Caki2 (cell line): Measurements from ENCODE around the gene CEMP1. TPM values are rescaled to one million over a fixed set of nuclear protein-coding genes. Genes with fewer than 3 reads are reported as not detected.
A peak's percentile ranks its signal among the peaks of the same experiment; 100 is the strongest.

Source experiments
- DNase-seq: peaks from one replicate; pipeline ENCODE4 v3.0.0-alpha.2; 2015; ENCODE audit warnings: low read depth
- in situ Hi-C: cut with HindIII; loops from 2 replicates; pipeline ENCODE4 v1.10.0; 2016; ENCODE audit warnings: low sequenced_read_pairs, low pct_unique_long_range_greater_than_20kb, mixed read lengths
- total RNA-seq: library from RNA; depleted of rRNA; stranded (reverse); fragments of >200 nt; shearing (Covaris generic); gene quantifications from 2 replicates; pipeline ENCODE4 v1.2.3, GENCODE V29; 2014; ENCODE audit warnings: low replicate concordance

CEMP1 gene
- total RNA-seq, 1 experiment from 2014 or later: not detected

- no peak for DNase-seq
- in situ Hi-C loops: loop anchor here (25.0 kb wide), 1 partner anchor 476 kb away; the partner anchor contains the start of genes NHERF2, NTHL1 and TSC2
Observed at GRCh38 chr16:2512735-2513404, 18.3 kb downstream of the CEMP1 start.

DNA sequence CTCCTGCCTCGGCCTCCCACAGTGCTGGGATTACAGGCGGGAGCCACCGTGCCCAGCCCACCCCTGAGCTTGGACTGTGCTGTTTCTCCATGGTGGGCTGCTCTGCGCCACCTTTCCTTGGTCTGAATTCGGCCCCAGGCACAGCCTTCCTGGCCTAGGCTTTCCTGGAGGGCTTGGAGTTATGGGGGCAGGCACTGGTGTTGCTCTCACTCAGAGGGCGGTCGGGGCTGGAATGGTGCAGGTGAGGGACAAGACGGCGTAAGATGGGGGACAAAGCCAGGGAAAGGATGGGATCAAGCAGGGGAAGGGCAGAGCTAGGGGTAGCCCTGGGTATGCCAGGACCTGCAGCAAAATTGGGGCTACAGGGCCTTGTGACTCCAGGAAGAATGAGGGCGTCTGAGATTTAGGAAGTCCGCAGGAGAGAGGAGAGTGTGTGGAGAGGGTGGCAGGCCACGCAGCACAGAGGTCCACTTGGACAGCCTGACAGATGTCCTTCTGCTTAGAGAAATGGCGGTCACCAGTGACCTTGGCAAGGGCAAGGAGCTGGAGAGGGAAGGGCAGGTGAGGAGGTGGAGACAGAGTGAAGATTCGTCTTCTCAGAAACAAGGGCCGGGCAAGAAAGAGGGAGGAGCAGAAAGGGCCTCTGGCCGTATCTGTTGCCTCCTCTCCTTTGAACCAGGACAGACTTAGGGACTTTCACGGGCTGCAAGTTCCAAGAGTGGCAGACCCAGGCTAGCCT lies 19.0 kb downstream of the CEMP1 start:
- in situ Hi-C loops: loop anchor here (25.0 kb wide), 1 partner anchor 475 kb away; the partner anchor contains the start of genes NHERF2, NTHL1 and TSC2
- DNase-seq: no peak

- peak; percentile 85 for DNase-seq
- in situ Hi-C loops: loop anchor here (25.0 kb wide), 1 partner anchor 474 kb away; the partner anchor contains the start of genes NHERF2, NTHL1 and TSC2
Observed at GRCh38 chr16:2511128-2511800, 19.9 kb downstream of the CEMP1 start.

DNA sequence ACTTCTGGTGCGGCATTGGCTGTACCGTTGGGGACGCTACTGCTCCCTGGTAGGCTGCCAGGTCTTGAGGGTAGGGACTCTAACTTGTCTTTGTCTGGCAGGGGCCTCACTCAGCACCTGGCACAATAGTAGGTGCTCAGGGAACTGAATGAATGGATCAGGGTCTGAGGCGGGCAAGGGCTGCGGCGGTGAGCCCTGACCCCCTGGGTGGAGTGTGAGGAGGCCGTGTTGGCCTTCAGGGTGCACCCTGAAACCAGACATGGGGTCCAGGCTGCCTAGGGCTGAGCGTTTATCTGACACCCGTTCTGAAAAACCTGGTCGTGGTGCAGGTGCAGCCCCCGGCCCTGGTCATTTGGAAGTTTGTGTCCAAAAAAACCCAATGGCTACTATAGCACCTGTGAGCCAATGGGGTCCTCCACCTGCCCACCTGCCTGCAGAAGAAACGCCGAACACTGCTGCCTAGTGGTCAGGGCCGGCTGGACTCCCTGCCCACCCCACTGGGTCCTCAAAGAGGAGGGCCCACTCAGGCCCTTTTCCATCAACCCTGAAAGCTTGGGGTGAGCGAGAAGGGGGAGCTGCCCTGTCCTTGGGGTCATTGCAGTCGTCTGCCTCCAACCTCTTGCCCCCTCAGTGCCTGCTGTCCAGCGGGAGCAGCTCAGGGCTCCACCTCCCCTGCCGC lies 22.3 kb downstream of the CEMP1 start:
- in situ Hi-C loops: loop anchor here (25.0 kb wide), 1 partner anchor 472 kb away; the partner anchor contains the start of genes NHERF2, NTHL1 and TSC2

GRCh38 chr16:2507665-2508064 lies 23.5 kb downstream of the CEMP1 start:
- in situ Hi-C loops: loop anchor here (25.0 kb wide), 1 partner anchor 470 kb away; the partner anchor contains the start of genes NHERF2, NTHL1 and TSC2

More for the DNA sequence above, 22.3 kb downstream of the CEMP1 start:
- no peak for DNase-seq

DNA sequence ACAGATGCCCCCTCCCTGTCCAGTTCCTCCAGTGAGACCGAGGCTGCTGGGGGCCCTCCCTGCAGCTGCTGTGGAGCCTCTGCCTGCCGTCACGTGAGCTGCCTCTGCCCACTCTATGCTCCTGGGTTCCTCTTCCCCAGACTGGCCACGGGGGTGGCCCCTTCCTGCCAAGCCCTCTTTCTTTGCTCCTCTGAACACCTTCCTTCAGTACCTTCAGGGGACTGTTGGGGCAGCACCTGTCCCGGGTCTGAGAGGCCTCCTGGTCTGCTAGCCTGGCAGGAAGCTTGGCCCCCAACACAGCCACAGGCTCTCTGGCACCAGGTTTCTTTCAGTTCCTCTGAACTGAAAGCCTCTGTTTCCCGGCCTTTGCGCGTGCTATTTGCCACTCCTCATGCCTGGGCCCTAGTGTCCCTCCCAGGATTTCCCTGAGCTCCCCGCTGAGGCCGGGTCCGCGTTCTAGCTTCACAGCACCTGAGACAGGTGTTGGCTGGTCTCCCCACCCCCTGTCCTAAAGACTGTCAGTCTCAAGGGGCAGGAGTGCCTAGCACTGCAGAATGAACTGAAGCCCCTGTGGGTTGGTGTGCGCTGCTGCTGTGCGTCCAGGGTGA lies 24.1 kb downstream of the CEMP1 start:
- no peak for DNase-seq
- in situ Hi-C loops: loop anchor here (25.0 kb wide), 1 partner anchor 470 kb away; the partner anchor contains the start of genes NHERF2, NTHL1 and TSC2

More at GRCh38 chr16:2507665-2508064, 23.5 kb downstream of the CEMP1 start:
- no peak for DNase-seq

DNA sequence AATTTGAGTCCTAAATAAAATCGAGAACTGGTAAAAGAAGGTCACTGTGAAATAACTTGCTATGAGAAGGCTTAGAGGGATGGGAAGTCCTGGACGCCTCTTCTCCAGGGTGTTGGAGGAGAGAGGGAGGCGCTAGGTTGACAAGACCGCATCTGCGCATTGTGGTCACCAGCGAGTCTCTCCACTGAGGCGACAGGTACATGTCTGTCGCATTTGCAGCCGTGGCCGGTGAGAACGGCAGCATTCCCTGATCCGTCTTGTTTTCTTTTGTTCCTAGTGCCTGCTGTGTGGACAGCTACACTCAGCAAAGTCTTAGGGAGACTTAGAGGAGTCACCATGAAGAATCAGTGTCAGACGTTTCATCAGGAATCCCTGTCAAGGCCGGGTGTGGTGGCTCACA lies 25.5 kb downstream of the CEMP1 start:
- no peak for DNase-seq
- in situ Hi-C loops: loop anchor here (25.0 kb wide), 1 partner anchor 468 kb away; the partner anchor contains the start of genes NHERF2, NTHL1 and TSC2

DNA sequence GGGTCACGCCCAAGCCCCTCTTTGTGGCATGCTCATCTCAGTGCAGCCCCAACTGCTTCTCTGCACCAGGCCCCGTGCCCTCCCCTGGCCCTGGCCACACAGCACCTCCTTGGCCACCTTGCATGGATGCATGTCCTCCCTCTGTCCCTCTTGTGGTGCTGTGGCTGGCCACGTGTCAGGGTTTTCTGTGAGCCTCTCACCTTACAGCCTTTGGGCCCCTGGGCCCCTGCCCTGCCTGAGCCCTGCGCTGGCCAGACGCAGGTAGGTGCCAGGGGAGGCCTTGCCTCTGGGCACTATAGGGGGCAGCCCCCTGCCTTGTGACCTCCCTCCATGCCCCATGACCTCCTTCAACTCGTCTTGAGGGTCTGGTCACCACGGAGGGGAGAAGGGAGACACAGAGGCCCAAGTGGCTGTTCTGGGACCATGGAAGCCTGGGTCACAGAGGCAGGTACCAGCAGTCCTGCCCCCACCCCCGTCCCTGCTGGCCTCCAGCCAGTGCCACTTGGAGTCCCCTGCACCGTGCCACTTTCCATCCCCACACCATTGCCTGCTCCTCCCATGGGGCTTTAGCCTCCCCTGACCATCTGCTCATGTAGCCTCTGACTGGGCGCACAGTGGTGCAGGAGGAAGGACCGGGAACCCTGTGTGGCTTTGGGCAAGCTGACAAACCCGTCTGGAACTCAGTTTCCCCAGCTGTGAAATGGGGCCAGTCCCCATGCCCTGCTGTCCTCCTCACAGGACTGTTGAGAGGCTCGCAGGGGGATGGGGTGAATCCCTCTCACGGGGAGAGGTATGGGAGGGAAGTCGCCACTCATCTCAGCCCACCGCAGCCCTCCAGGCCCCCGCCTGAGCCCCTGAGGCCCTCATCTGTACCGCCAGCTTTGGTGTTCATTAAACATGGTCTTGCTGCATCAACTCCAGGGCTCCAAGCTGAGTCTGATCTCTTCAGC lies 29.0 kb downstream of the CEMP1 start:
- in situ Hi-C loops: loop anchor here (25.0 kb wide), 1 partner anchor 465 kb away; the partner anchor contains the start of genes NHERF2, NTHL1 and TSC2
- no peak for DNase-seq

- in situ Hi-C loops: loop anchor here (25.0 kb wide), 1 partner anchor 464 kb away; the partner anchor contains the start of genes NHERF2, NTHL1 and TSC2
Observed at GRCh38 chr16:2500918-2501750, 30.1 kb downstream of the CEMP1 start.

GRCh38 chr16:2500430-2500917 lies 30.7 kb downstream of the CEMP1 start:
- in situ Hi-C loops: loop anchor here (25.0 kb wide), 1 partner anchor 463 kb away; the partner anchor contains the start of genes NHERF2, NTHL1 and TSC2
- DNase-seq: no peak

More at GRCh38 chr16:2500918-2501750, 30.1 kb downstream of the CEMP1 start:
- peak; percentile 97 for DNase-seq

DNA sequence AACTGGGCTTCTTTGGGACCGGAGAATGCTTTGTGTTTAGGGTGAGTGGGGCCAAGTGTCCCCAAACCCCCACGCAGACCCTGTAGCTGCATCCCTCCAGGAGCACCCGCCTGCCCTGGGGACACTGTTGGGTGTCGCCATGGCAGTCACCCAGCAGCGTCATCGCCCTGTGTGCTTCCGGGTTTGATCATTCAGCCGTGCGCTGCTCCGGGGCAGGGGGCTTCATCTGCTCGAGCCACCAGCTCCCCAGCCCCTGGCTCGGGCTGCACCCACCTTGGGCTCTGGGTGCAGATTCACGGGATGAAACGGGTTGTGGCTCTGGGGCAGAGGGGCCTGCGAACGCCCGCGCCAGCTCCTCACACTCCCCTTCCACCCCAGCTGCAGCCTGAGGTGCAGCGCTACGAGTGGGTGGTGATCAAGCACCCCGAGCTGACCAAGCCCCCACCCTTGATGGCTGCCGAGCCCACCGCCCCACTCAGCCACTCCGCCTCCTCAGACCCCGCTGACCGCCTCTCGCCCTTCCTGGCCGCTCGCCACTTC lies 31.2 kb downstream of the CEMP1 start:
- DNase-seq: no peak
- in situ Hi-C loops: loop anchor here (25.0 kb wide), 1 partner anchor 463 kb away; the partner anchor contains the start of genes NHERF2, NTHL1 and TSC2

- DNase-seq: no peak
Observed at GRCh38 chr16:2499454-2499853, 31.8 kb downstream of the CEMP1 start.

GRCh38 chr16:2498531-2499253 lies 32.5 kb downstream of the CEMP1 start:
- no peak for DNase-seq
- in situ Hi-C loops: no loop called here

More at GRCh38 chr16:2499454-2499853, 31.8 kb downstream of the CEMP1 start:
- in situ Hi-C loops: no loop called here

DNA sequence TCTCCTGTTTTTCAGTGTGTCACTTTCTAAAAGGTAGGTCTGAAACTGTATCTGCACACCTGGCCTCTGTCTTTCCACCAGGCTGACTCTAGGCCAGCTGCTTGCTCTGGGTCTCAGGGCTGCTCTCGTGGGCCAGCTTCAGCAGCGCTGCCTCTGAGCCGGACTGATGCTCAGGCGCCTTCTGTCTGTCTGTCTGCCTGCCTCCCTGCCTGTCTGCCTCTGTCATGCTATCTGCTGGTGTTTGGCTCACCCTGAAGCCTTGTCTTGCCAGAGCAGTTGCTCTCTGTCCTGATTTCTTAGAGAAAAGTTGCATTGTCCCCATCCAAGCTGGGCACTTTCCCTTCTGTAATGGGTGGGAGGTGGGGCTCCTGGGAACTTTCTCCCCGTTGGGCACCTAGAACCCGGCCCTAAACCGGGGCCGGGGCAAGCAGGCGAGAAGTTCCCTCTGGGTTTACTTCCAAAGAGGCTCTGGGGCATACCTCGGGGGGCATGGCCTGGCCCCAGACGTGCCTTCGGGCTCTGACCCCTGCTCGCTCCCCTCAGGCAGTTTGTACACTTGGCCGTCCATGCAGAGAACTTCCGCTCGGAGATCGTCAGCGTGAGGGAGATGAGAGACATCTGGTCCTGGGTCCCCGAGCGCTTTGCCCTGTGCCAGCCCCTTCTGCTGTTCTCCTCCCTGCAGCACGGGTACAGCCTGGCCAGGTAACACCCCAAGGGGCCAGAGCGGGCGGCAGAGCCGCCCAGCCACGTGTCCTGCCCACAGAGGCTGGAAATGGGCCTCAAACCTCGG lies 33.3 kb downstream of the CEMP1 start:
- in situ Hi-C loops: no loop called here
- no peak for DNase-seq
